IMR-90 (cell line): ENCODE measurements around the gene CDKN2B-AS1.

Source experiments
- BHLHE40 ChIP-seq: fragments of 150-350 bp; IDR thresholded peaks from 2 replicates; pipeline ENCODE4 v1.6.1; 2016; ENCODE audit warnings: mild to moderate bottlenecking, low read depth, low read length
- CTCF ChIP-seq: conservative IDR thresholded peaks from 2 replicates; pipeline ENCODE4 v1.5.1; 2012; ENCODE audit warnings: mild to moderate bottlenecking, low read depth, low read length, improper control_type of control experiment
- ELK1 ChIP-seq: fragments of 150-350 bp; IDR thresholded peaks from 2 replicates; pipeline ENCODE4 v1.6.1; 2016; ENCODE audit warnings: low read depth, mild to moderate bottlenecking, low read length, moderate library complexity, borderline replicate concordance
- MAFK ChIP-seq: IDR thresholded peaks from 2 replicates; pipeline ENCODE4 v1.6.1; 2012; ENCODE audit warnings: low read depth, low read length, improper control_type of control experiment
- NFE2L2 ChIP-seq: fragments of 150-350 bp; IDR thresholded peaks from 2 replicates; pipeline ENCODE4 v1.6.1; 2016; ENCODE audit warnings: low read depth, mild to moderate bottlenecking, low read length
- POLR2A ChIP-seq: IDR thresholded peaks from 2 replicates; pipeline ENCODE4 v1.6.1; 2012; ENCODE audit warnings: mild to moderate bottlenecking, low read depth, low read length
- RAD21 ChIP-seq: IDR thresholded peaks from 2 replicates; pipeline ENCODE4 v1.6.1; 2012; ENCODE audit warnings: low read length, improper control_type of control experiment

GRCh38 chr9:22073349-22073748, 78.8 kb downstream of the CDKN2B-AS1 start:
- TF ChIP-seq POLR2A (no peak), RAD21 (no peak), MAFK (no peak), CTCF (no peak), NFE2L2 (no peak), ELK1 (no peak), BHLHE40 (no peak)
